DOHH2 (cell line): ENCODE results near the gene PHPT1.

Experiments used
- CTCF ChIP-seq: fragments of 200-600 bp; sonication (generic); IDR thresholded peaks from one replicate; pipeline ENCODE4 v1.5.1; 2014; ENCODE audit warnings: antibody characterized with exemption, mild to moderate bottlenecking, low read depth, low read length; ENCODE audit not compliant: poor library complexity, severe bottlenecking
- EZH2phosphoT487 ChIP-seq: fragments of 200-600 bp; sonication (generic); IDR thresholded peaks from 2 replicates; pipeline ENCODE4 v1.6.1; 2017; ENCODE audit warnings: borderline replicate concordance, mild to moderate bottlenecking, antibody characterized with exemption, low read length, moderate library complexity, mixed read lengths

DNA sequence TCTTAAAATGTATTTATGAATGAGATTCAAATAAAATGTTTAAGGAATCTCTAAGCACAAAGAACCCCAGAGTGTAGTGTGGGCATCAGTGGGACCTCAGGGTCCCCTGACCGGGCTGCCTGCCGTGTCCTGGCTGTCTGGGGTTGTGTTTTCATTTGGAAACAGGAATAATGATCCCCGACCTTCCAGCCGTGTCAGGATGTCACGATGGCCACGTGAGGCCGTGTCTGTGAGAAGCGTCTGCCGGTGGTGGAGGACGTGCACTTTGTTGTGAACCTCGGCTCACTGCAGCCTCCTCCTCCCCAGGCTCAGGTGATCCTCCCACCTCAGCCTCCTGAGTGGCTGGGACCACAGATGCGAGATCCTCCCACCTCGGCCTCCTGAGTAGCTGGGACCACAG is 41.5 kb downstream of the PHPT1 start:
- no peak for TF ChIP-seq CTCF
- no peak for TF ChIP-seq EZH2phosphoT487
